Karpas-422 (cell line): Measurements from ENCODE around the gene ZNF784. TPM values are rescaled to one million over a fixed set of nuclear protein-coding genes. Genes with fewer than 3 reads are reported as not detected.

Experiments used
- DNase-seq: peaks from one replicate; pipeline ENCODE4 v3.0.0-alpha.2; 2015
- H2AFZ ChIP-seq: fragments of 200-600 bp; sonication (generic); 2 replicates; pipeline ENCODE4 v1.6.1; 2014; ENCODE audit warnings: antibody characterized with exemption, low read length, mixed read lengths
- H3K27ac ChIP-seq: fragments of 200-600 bp; sonication (generic); 2 replicates; pipeline ENCODE4 v1.5.1; 2014; ENCODE audit warnings: mild to moderate bottlenecking, low read length, moderate library complexity
- H3K27me3 ChIP-seq: fragments of 200-600 bp; sonication (generic); 2 replicates; pipeline ENCODE4 v1.6.1; 2014; ENCODE audit warnings: low read length, mixed read lengths
- H3K36me3 ChIP-seq: fragments of 200-600 bp; sonication (generic); 2 replicates; pipeline ENCODE4 v1.6.1; 2014; ENCODE audit warnings: low read length, mixed read lengths; ENCODE audit not compliant: insufficient read depth
- H3K4me1 ChIP-seq: fragments of 200-600 bp; sonication (generic); 2 replicates; pipeline ENCODE4 v1.6.1; 2014; ENCODE audit warnings: mild to moderate bottlenecking, low read length, mixed read lengths
- H3K4me2 ChIP-seq: fragments of 200-600 bp; sonication (generic); 2 replicates; pipeline ENCODE4 v1.6.1; 2014; ENCODE audit warnings: low read length, low read depth, mild to moderate bottlenecking; ENCODE audit not compliant: poor library complexity, severe bottlenecking
- H3K4me3 ChIP-seq: fragments of 200-600 bp; sonication (generic); 2 replicates; pipeline ENCODE4 v1.5.1; 2014; ENCODE audit warnings: mild to moderate bottlenecking, antibody characterized with exemption, low read length, mixed read lengths
- H3K79me2 ChIP-seq: fragments of 200-600 bp; sonication (generic); 2 replicates; pipeline ENCODE4 v1.6.1; 2014; ENCODE audit warnings: mild to moderate bottlenecking, low read length, mixed read lengths
- H3K9ac ChIP-seq: fragments of 200-600 bp; sonication (generic); 2 replicates; pipeline ENCODE4 v1.6.0; 2014; ENCODE audit warnings: low read length
- H3K9me2 ChIP-seq: fragments of 200-600 bp; sonication (generic), shearing (Covaris generic); replicated peaks from 2 replicates; pipeline ENCODE4 v1.6.0; 2014; ENCODE audit warnings: mild to moderate bottlenecking, low read length, moderate library complexity; ENCODE audit not compliant: insufficient read depth
- H3K9me3 ChIP-seq: fragments of 300-700, 200-600 bp; sonication (generic); 2 replicates; pipeline ENCODE4 v1.6.1; 2014; ENCODE audit warnings: low read length, mixed read lengths
- H4K20me1 ChIP-seq: fragments of 200-600 bp; sonication (generic); 2 replicates; pipeline ENCODE4 v1.6.1; 2014; ENCODE audit warnings: mild to moderate bottlenecking, antibody characterized with exemption, low read length, low read depth; ENCODE audit not compliant: insufficient read depth
- total RNA-seq: library from RNA; depleted of rRNA; stranded (reverse); fragments of >200 nt; shearing (Covaris generic); gene quantifications from 2 replicates; pipeline ENCODE4 v1.2.3, GENCODE V29; 2014; ENCODE audit warnings: low replicate concordance

The ZNF784 gene
- total RNA-seq, 1 experiment from 2014 or later, result 2.8 TPM

DNA sequence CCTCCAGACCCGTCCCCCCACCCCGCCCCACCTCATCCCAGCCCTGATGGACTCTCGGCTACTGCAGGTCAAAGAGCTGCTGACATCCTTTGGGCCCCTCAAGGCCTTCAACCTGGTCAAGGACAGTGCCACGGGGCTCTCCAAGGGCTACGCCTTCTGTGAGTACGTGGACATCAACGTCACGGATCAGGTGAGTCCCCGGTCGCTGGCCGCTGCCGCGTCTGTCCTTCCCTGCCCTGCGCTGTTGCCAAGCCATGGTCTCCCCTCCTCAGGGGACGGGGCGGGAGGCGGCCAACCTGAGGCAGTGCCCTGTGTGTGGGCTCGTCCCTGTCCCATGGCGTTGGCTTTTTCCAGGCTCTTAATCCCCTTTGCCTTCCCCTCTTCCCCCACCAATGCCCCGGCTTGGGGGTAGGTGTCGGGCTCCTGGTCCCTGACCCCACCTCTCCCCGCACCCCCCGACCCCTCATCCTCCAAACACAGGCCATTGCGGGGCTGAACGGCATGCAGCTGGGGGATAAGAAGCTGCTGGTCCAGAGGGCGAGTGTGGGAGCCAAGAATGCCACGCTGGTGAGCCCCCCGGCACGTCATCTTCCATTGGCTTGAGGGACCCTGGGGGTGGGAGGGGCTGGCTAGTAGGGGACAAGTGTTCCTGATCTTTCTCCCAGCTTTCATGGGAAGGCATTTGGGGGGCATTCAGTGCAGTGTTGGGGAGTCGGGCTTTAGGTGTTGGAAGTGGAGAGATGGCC lies 44.4 kb upstream of the ZNF784 start:
- no peak overlapping the region for H3K4me2 ChIP-seq
- no peak overlapping the region for H2AFZ ChIP-seq
- no peaks in the 10 kb centered on the region for H3K27me3 ChIP-seq
- peaks cover 80% of the 10 kb centered on the region for H4K20me1 ChIP-seq
- H3K4me3 ChIP-seq, result no peak overlapping the region
- no peaks in the 10 kb centered on the region for H3K9me3 ChIP-seq
- peaks cover 45% of the 10 kb centered on the region for H3K36me3 ChIP-seq
- no peak for DNase-seq
- H3K79me2 ChIP-seq, result peaks cover 80% of the 10 kb centered on the region
- H3K27ac ChIP-seq, result no peak overlapping the region
- no peaks in the 10 kb centered on the region for H3K9me2 ChIP-seq
- H3K9ac ChIP-seq, result no peak overlapping the region
- peaks cover 37% of the 10 kb centered on the region for H3K4me1 ChIP-seq

DNA sequence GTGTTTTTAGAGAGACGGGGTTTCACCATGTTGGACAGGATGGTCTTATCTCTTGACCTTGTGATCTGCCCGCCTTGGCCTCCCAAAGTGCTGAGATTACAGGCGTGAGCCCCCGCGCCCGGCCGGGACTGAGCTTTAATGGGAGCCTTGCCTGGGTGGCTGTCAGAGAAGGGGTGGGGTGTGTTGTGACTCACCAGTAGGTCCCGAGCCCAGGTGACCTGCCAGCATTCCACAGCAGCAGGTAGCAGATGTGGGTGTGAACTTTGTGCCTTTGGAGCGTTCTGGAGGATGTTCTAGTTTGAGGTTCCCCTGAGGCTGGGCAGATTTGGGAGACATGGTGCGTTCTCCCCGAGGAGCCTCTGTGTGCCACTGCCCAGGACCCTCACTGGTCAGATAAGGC lies 43.6 kb upstream of the ZNF784 start:
- no peak overlapping the region for H3K4me3 ChIP-seq
- peaks cover 80% of the 10 kb centered on the region for H3K79me2 ChIP-seq
- no peak overlapping the region for H3K9ac ChIP-seq

DNA sequence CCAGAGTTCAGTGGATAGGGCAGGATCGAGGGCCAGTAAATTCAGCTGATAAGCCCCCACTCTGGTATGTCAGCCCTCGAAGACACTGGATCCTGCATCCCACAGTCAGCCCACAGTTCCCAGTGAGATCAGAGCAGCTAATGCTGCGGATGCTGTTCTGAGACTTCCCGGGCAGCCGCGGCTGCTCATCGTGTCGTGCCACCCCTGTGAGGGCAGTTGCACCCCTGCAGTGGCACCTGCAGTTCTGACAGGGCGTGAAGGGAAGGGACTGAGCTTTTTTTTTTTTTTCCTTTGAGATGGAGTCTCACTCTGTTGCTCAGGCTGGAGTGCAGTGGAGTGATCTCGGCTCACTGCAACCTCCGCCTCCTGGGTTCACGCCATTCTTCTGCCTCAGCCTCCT lies 43.1 kb upstream of the ZNF784 start:
- peaks cover 81% of the 10 kb centered on the region for H4K20me1 ChIP-seq
- H3K9me2 ChIP-seq, result no peaks in the 10 kb centered on the region
- no peak overlapping the region for H2AFZ ChIP-seq
- peaks cover 57% of the 10 kb centered on the region for H3K36me3 ChIP-seq
- no peak overlapping the region for H3K9ac ChIP-seq
- H3K4me2 ChIP-seq, result no peak overlapping the region
- H3K27ac ChIP-seq, result no peak overlapping the region
- H3K79me2 ChIP-seq, result peaks cover 82% of the 10 kb centered on the region
- peaks cover 24% of the 10 kb centered on the region for H3K4me1 ChIP-seq
- no peak for DNase-seq
- no peaks in the 10 kb centered on the region for H3K27me3 ChIP-seq
- H3K9me3 ChIP-seq, result no peaks in the 10 kb centered on the region
- H3K4me3 ChIP-seq, result no peak overlapping the region

More for the DNA sequence above, 43.6 kb upstream of the ZNF784 start:
- no peaks in the 10 kb centered on the region for H3K27me3 ChIP-seq
- H3K27ac ChIP-seq, result no peak overlapping the region
- no peaks in the 10 kb centered on the region for H3K9me3 ChIP-seq
- no peaks in the 10 kb centered on the region for H3K9me2 ChIP-seq
- H2AFZ ChIP-seq, result no peak overlapping the region
- no peak overlapping the region for H3K4me2 ChIP-seq
- peaks cover 53% of the 10 kb centered on the region for H3K36me3 ChIP-seq
- DNase-seq, result no peak
- peaks cover 80% of the 10 kb centered on the region for H4K20me1 ChIP-seq
- peaks cover 29% of the 10 kb centered on the region for H3K4me1 ChIP-seq

DNA sequence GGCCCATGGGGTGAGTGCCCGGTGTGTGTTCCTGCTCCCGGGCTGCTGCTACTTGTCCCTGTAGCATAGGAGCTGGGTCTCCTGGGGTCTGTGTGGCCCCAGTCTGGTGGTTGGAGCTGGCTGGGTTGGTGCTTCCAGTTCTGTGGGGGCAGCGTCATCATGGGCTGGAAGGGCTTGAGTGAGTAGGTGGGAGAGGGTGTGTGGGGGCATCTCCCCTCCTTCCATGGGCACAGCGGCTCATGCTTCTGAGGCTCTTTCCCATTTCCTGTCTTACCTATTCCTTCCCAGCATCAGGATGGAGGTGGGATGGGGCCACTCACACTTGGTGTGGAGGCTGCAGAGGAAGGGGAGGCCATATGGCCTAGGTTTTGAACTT lies 42.6 kb upstream of the ZNF784 start:
- H3K27ac ChIP-seq, result no peak overlapping the region
- no peak overlapping the region for H3K9ac ChIP-seq
- H3K36me3 ChIP-seq, result peaks cover 55% of the 10 kb centered on the region
- no peak overlapping the region for H3K4me3 ChIP-seq
- no peak overlapping the region for H2AFZ ChIP-seq
- no peaks in the 10 kb centered on the region for H3K9me2 ChIP-seq
- no peaks in the 10 kb centered on the region for H3K27me3 ChIP-seq
- no peak for DNase-seq
- H3K79me2 ChIP-seq, result peaks cover 81% of the 10 kb centered on the region
- no peak overlapping the region for H3K4me2 ChIP-seq
- peaks cover 19% of the 10 kb centered on the region for H3K4me1 ChIP-seq
- H3K9me3 ChIP-seq, result no peaks in the 10 kb centered on the region
- H4K20me1 ChIP-seq, result peaks cover 80% of the 10 kb centered on the region

- peaks cover 57% of the 10 kb centered on the region for H3K36me3 ChIP-seq
- H2AFZ ChIP-seq, result no peak overlapping the region
- no peak overlapping the region for H3K9ac ChIP-seq
- DNase-seq, result no peak
- H3K27me3 ChIP-seq, result no peaks in the 10 kb centered on the region
- H3K79me2 ChIP-seq, result peaks cover 82% of the 10 kb centered on the region
- H3K27ac ChIP-seq, result no peak overlapping the region
- no peaks in the 10 kb centered on the region for H3K9me3 ChIP-seq
- no peak overlapping the region for H3K4me2 ChIP-seq
- no peaks in the 10 kb centered on the region for H3K9me2 ChIP-seq
- peaks cover 14% of the 10 kb centered on the region for H3K4me1 ChIP-seq
- no peak overlapping the region for H3K4me3 ChIP-seq
- peaks cover 84% of the 10 kb centered on the region for H4K20me1 ChIP-seq
Observed at GRCh38 chr19:55666343-55667005, 42.1 kb upstream of the ZNF784 start.

DNA sequence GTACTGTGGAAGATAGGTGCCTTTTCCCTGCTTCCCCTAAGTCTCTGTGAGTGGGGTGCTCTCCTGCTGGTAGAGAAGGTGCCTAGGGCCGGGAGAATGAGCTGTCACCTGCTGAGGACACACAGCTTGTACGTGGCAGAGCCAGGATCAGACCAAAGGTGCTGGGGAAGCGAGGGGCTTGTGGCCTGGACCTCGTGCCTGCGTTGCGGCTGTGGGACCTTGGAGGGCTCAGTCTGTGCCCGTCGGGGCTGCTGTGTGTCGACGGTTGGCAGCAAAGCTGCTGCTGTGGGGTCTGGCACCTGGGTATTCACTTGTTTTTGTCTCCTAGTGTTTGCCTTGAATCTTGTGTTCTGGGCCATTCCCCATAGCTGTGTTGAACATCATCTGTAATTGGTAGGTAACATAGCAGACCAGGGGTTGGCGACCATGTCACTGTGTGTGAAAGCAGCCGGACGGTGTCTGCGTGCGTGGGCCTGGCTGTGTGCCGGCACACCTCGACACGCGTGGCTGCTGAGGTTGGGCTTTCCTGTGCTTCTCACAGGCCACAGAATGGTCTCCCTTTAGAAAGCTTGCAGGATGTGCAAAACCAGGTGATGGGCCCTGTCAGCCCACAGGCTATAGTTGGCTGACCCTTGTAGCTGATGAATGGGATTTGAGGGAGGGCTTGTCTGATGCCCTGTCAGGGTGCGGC lies 39.6 kb upstream of the ZNF784 start:
- Histone ChIP-seq H3K9ac (no peak overlapping the region), H3K4me1 (no peaks in the 10 kb centered on the region), H3K27me3 (no peaks in the 10 kb centered on the region), H3K4me3 (no peak overlapping the region), H3K36me3 (peaks cover 67% of the 10 kb centered on the region), H3K9me3 (no peaks in the 10 kb centered on the region), H3K79me2 (peaks cover 84% of the 10 kb centered on the region), H4K20me1 (peaks cover 85% of the 10 kb centered on the region), H3K27ac (no peak overlapping the region), H3K4me2 (no peak overlapping the region), H2AFZ (no peak overlapping the region), H3K9me2 (no peaks in the 10 kb centered on the region)
- DNase-seq, result no peak

DNA sequence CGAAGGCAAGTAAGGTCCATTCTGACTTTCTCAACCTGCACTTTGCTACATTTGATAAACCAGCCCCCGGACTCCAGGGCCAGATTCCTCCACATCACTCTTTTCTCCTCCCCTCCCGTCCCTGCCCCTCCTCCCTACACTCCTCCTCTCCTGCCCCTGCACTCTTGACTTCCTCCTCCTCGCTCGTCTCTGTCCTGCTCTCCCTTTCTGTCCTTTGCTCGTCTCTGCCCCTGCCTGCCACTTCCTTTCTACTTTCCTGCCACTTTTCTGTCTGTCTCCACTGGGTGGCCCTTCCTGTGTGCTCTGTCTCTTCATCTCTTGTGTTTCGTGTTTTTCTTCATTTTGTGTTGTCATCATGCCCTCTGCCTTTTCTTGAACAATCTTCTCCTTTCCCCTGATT lies 37.5 kb upstream of the ZNF784 start:
- Histone ChIP-seq H3K27ac (no peak overlapping the region), H3K36me3 (peaks cover 74% of the 10 kb centered on the region), H3K79me2 (peaks cover 92% of the 10 kb centered on the region), H3K27me3 (no peaks in the 10 kb centered on the region), H3K4me3 (no peak overlapping the region), H3K9me3 (no peaks in the 10 kb centered on the region), H3K9ac (no peak overlapping the region), H3K4me2 (no peak overlapping the region), H4K20me1 (peaks cover 89% of the 10 kb centered on the region), H3K9me2 (no peaks in the 10 kb centered on the region), H2AFZ (no peak overlapping the region), H3K4me1 (peaks cover 20% of the 10 kb centered on the region)
- DNase-seq, result no peak

- Histone ChIP-seq H3K9ac (no peak overlapping the region), H3K9me2 (no peaks in the 10 kb centered on the region), H3K36me3 (peaks cover 74% of the 10 kb centered on the region), H3K4me1 (peaks cover 25% of the 10 kb centered on the region), H3K27ac (no peak overlapping the region), H3K9me3 (no peaks in the 10 kb centered on the region), H4K20me1 (peaks cover 89% of the 10 kb centered on the region), H2AFZ (no peak overlapping the region), H3K4me3 (no peak overlapping the region), H3K79me2 (peaks cover 92% of the 10 kb centered on the region), H3K4me2 (no peak overlapping the region), H3K27me3 (no peaks in the 10 kb centered on the region)
- no peak for DNase-seq
Observed at GRCh38 chr19:55660991-55661390, 36.6 kb upstream of the ZNF784 start.
